Sigmoid colon (tissue), 4 donors: Measurements from ENCODE around the gene SLC25A44.

ENCODE experiments used
- EP300 ChIP-seq, 4 donors: sonication (generic); formaldehyde crosslinking; IDR thresholded peaks; one replicate each; pipeline ENCODE4 v1.6.1; 2017; ENCODE audit warnings: antibody characterized with exemption in 4 of 4
- POLR2A ChIP-seq, 2 donors: fragments of 450-650 bp; IDR thresholded peaks; one replicate each; pipeline ENCODE4 v1.6.1; 2016; ENCODE audit warnings: antibody characterized with exemption in 2 of 2, mild to moderate bottlenecking in 2 of 2, moderate library complexity in 2 of 2
- POLR2AphosphoS5 ChIP-seq, 4 donors: sonication (generic); formaldehyde crosslinking; IDR thresholded peaks; one replicate each; pipeline ENCODE4 v1.6.1; 2017; ENCODE audit warnings: antibody characterized with exemption in 4 of 4
- TF ChIP-seq, protein P1 (sequence below), 4 experiments: fragments of 450-650 bp in 3 of 4; fragments of 200-600 bp in 1 of 4; IDR thresholded peaks; one replicate each; pipeline ENCODE4 v1.5.1; 2016 to 2019; ENCODE audit warnings: antibody characterized with exemption in 4 of 4, mild to moderate bottlenecking in 3 of 4, moderate library complexity in 2 of 4

- TF ChIP-seq POLR2A (IDR thresholded peaks at IDR 0.05) (no peak), POLR2AphosphoS5 (IDR thresholded peaks at IDR 0.05) (no peak), EP300 (IDR thresholded peaks at IDR 0.05) (no peak)
- TF ChIP-seq, protein P1, sequence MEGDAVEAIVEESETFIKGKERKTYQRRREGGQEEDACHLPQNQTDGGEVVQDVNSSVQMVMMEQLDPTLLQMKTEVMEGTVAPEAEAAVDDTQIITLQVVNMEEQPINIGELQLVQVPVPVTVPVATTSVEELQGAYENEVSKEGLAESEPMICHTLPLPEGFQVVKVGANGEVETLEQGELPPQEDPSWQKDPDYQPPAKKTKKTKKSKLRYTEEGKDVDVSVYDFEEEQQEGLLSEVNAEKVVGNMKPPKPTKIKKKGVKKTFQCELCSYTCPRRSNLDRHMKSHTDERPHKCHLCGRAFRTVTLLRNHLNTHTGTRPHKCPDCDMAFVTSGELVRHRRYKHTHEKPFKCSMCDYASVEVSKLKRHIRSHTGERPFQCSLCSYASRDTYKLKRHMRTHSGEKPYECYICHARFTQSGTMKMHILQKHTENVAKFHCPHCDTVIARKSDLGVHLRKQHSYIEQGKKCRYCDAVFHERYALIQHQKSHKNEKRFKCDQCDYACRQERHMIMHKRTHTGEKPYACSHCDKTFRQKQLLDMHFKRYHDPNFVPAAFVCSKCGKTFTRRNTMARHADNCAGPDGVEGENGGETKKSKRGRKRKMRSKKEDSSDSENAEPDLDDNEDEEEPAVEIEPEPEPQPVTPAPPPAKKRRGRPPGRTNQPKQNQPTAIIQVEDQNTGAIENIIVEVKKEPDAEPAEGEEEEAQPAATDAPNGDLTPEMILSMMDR (IDR thresholded peaks at IDR 0.05) = no peak
Measured at GRCh38 chr1:156220226-156220625, 26.3 kb downstream of the SLC25A44 start.
